GM12873 (cell line): ENCODE data around the gene TIE1.

Experiments used
- TF ChIP-seq, protein P1 (sequence below): IDR thresholded peaks from 2 replicates; pipeline ENCODE4 v1.5.1; 2012; ENCODE audit warnings: low read depth, mild to moderate bottlenecking, moderate library complexity, low read length, control low read depth; ENCODE audit not compliant: insufficient read depth; ENCODE audit errors: missing control alignments

The TIE1 gene

DNA sequence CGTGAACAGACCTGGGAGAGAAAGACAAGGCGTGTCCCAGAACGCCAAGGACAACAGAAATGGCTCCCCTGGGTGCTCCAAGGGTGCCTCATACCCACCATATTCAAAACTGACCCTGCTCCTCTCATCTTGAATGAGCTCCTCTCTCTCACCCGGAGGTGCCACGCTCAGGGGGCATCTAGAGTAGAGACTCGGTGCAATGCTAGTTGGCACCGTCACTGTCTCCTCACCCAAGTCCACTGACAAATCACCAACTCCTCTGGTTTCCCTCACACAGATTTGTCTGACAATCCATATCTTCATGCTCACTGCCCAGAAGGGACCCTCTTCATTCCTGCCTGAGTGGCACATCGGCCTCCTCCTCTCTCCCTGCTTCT lies 26.0 kb upstream of the TIE1 start:
- TF ChIP-seq, protein P1, sequence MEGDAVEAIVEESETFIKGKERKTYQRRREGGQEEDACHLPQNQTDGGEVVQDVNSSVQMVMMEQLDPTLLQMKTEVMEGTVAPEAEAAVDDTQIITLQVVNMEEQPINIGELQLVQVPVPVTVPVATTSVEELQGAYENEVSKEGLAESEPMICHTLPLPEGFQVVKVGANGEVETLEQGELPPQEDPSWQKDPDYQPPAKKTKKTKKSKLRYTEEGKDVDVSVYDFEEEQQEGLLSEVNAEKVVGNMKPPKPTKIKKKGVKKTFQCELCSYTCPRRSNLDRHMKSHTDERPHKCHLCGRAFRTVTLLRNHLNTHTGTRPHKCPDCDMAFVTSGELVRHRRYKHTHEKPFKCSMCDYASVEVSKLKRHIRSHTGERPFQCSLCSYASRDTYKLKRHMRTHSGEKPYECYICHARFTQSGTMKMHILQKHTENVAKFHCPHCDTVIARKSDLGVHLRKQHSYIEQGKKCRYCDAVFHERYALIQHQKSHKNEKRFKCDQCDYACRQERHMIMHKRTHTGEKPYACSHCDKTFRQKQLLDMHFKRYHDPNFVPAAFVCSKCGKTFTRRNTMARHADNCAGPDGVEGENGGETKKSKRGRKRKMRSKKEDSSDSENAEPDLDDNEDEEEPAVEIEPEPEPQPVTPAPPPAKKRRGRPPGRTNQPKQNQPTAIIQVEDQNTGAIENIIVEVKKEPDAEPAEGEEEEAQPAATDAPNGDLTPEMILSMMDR, result no peak

DNA sequence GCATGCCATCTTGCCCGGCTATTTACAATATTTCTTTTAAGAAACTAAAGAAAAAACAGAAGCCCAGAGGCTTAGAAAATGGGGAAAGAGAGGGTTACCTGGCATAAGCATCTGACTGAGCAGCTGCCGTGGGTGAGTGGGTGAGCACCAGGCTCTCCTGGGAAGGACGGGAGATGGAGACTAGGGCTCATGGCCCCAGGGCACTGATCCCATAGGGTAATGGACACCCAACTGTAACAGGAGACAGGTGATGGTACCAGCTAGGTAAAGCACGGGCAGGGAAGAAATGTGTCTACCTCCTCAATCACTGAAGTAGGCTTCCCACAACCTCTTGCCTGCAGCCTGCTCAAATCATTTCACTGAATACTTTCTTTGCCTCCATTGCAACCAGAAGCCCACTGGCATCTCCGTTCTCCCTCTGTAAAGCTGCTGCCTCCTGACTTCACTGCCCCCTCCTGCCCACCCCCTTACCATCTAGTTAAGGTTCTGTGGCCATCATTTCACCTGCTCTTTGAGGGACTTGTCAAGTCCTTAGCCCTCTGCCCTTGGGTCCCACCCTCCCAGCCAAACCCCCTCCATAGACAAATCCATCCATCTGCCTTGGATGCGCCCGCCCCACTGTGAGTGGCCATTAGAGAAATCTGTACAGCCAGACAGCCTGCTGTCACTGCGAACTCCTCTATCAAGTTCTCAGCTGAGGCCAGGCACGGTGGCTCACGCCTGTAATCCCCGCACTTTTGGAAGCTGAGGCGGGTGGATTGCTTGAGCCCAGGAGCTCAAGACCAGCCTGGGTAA lies 24.8 kb upstream of the TIE1 start:
- TF ChIP-seq, protein P1, result no peak

DNA sequence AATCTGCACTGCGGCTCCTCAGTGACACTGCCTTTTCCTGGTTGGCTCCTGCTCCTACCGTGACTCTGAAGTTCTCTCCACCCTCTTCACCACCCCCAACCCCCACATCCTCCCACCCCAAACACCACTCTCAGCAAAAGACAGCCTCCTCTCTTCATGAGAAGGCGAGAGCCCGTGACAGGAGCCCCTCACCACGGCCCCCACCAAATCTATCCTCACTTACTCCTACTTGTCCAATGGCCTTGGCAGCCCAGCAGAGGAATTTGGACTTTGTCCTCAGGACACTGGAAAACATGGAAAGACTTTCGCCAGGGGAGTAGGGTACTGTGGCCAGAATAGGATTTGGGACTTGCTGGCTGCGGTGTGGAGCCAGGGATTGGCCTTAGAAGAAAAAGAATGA lies 24.1 kb upstream of the TIE1 start:
- TF ChIP-seq, protein P1, result no peak

DNA sequence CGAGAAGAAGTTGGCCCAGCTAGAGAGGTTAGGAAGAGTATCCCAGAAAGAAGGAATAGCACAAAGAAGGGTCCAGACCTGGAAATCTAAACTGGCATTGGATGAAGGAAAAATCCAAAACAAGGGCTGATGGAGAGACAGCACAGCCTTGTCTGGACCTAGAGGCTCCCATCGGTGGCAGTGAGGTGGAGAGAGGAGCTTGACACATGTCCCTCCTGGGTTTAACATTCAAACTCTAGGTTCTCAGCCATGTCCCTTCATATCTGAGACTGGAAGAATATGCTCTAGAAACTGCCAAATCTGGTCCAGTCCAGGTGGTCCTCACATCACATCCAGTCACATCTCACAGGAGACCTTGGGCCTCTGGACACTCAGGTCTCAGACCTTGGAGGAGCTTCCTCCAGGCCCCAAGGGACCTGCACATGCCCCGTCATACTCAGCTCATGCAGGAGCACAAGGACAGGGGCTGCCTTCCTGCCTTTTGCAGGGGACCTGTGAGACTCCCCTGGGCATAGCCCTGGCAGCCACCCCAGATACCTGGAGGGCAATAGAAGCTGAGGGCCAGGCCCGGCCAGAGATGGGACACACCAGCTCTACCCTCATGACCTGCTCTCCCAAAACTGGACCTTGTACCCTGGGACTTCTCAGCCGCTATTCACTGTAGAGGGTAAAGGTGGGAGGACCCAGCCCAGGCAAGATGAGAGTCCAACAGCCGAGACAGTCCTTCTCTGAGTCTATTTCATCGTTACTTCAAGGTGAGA lies 23.5 kb upstream of the TIE1 start:
- TF ChIP-seq, protein P1, result no peak

DNA sequence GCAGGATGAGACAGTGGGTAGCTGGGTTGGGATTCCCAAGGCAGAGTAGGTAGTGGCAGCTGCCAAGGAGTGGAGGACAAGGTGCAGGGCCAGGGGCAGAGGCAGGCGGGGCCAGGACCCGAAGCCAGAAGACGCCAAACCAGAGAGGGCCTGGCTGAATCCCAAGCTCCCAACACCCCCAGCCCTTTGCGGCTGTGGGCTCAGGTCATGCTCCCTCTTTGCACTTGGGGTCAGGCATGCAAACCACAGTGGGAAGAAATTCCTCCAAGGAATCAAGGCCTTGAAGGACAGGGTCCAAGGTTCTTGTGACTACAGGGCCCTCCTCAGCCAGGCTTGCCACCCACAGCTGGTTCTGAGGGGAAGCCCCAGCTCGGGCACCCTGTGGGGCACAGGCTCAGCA lies 21.6 kb upstream of the TIE1 start:
- TF ChIP-seq, protein P1, result no peak

DNA sequence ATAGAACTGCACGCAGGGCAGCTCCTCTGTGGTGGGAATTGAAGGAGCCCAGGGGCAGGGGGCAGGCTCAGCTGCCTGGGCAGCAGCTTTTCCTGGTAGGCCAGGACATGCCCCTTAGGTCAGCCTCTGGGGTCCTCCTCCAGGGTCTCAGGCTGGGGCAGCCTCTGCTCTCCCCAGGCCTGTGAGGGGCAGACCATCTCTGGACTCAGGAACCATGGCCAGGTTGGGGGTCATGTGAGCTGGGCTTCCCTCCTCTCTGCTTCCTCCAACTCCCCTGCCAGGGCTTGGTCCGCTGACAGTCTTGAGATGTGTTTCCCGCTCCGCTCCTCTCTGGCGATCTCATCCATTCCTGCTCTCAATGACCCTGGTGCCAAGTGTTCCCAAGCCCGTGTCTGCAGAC lies 21.1 kb upstream of the TIE1 start:
- TF ChIP-seq, protein P1, result no peak

DNA sequence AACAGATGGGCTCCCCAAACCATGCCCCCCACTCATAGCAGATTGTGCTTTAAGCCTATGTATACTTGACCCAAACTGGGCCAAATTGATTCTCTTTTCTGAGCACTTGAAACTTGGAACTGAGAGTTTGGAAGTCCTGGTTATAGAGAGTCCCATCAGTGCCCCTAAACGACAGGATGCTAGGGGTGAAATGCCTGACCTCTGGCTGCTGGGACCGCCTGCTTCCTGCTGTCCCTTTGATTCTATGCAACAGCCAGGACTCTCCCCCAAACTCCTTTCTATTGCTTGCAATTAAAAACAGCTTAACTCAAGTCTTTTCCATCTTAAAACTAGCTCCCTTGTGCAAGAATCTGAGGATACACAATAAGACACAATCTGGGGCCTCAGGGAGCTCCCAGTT lies 20.1 kb upstream of the TIE1 start:
- TF ChIP-seq, protein P1, result no peak
